NCI-H1105 (cell line): Measurements from ENCODE around the gene RFPL2.

Experiments used
- DNase-seq: peaks from one replicate; lab custom pipeline; 2025; lab: John Stamatoyannopoulos, UW

Gene RFPL2

GRCh38 chr22:32204856-32205722 lies at the start of gene RFPL2:
RFPL2 (minus strand) TSS chr22:32205073; CDS start chr22:32202451, 2,622 bp downstream.
- DNase-seq = peak; percentile 74

- DNase-seq = no peak
Observed at GRCh38 chr22:32249231-32249630, 44.4 kb upstream of the RFPL2 start.

GRCh38 chr22:32248276-32248675 lies 43.4 kb upstream of the RFPL2 start:
- no peak for DNase-seq

- no peak for DNase-seq
Observed at GRCh38 chr22:32246166-32246565, 41.3 kb upstream of the RFPL2 start.

- DNase-seq = no peak
Observed at GRCh38 chr22:32245042-32245441, 40.2 kb upstream of the RFPL2 start.

GRCh38 chr22:32244547-32244946 lies 39.7 kb upstream of the RFPL2 start:
- no peak for DNase-seq

GRCh38 chr22:32240461-32240860 lies 35.6 kb upstream of the RFPL2 start:
- no peak for DNase-seq

- peak; percentile 42 for DNase-seq
Observed at GRCh38 chr22:32237906-32238305, 33.0 kb upstream of the RFPL2 start.

- DNase-seq = no peak
Observed at GRCh38 chr22:32236970-32237369, 32.1 kb upstream of the RFPL2 start.

GRCh38 chr22:32233091-32233490 lies 28.2 kb upstream of the RFPL2 start:
- no peak for DNase-seq

GRCh38 chr22:32232191-32232830 lies 27.4 kb upstream of the RFPL2 start:
- no peak for DNase-seq

GRCh38 chr22:32226326-32227104 lies 21.6 kb upstream of the RFPL2 start:
- no peak for DNase-seq

- no peak for DNase-seq
Observed at GRCh38 chr22:32222991-32223390, 18.1 kb upstream of the RFPL2 start.

GRCh38 chr22:32219026-32219425 lies 14.2 kb upstream of the RFPL2 start:
- no peak for DNase-seq

- DNase-seq = no peak
Observed at GRCh38 chr22:32218470-32218869, 13.6 kb upstream of the RFPL2 start.

GRCh38 chr22:32217465-32217864 lies 12.6 kb upstream of the RFPL2 start:
- DNase-seq = no peak

GRCh38 chr22:32216911-32217310 lies 12.0 kb upstream of the RFPL2 start:
- DNase-seq = no peak

- DNase-seq = no peak
Observed at GRCh38 chr22:32211011-32211410, 6.1 kb upstream of the RFPL2 start.

GRCh38 chr22:32208681-32209080 lies 3.8 kb upstream of the RFPL2 start:
- DNase-seq = no peak

- DNase-seq = no peak
Observed at GRCh38 chr22:32207971-32208480, 3.2 kb upstream of the RFPL2 start.

GRCh38 chr22:32206774-32207758 lies 2.2 kb upstream of the RFPL2 start:
- DNase-seq = no peak
